ENCODE data around the gene BHLHA15. TPM values are rescaled to one million over a fixed set of nuclear protein-coding genes. Genes with fewer than 3 reads are reported as not detected.

Gene BHLHA15
- 0.55 to 0.88 TPM (median 0.63 TPM) in 5 replicates for total RNA-seq (2022; extraction: Qiagen RNA extraction)

DNA sequence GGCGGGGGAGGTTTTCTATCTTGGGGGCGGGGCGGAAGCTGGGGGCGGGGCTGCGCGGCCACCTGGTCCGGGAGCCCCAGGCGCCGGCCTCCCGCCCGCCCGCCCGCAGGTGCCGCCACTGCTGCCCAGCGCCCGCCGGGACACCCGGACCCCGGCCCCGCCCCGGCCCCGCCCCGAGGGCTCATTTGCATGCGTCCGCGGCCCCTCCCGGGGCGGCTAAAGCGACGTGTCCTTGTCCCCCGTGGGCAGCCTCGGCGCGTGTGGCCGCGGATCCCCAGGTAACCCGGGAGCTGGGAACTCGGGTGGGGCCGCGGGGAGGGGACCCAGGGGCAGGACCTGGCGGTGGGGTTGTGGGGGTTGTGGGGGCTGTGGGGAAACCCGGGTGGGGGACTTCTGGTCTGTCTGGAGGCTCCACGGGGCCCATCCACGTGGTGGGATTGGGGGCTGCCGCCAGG, at the start of gene BHLHA15:
Gene BHLHA15, plus strand, starts transcription at position 219 of the 455 bp plus-strand sequence. CDS start 871 bp downstream, outside the sequence.

GRCh38 chr7:98251601-98252424, 40.6 kb downstream of the BHLHA15 start, which contains the start of gene TECPR1:
TSS of gene TECPR1 (minus strand) at chr7:98252232. CDS start at chr7:98246146, 6,086 bp downstream.

Other genes with a start within 250 kb of the BHLHA15 start
- gene OCM2, start 221.2 kb upstream of the BHLHA15 start, total RNA-seq (2022; extraction: Qiagen RNA extraction), result not detected in 5 replicates
- 8.1 to 10.8 TPM (median 9.1 TPM) in 5 replicates for gene LMTK2, start 104.6 kb upstream of the BHLHA15 start, total RNA-seq (2022; extraction: Qiagen RNA extraction)
- gene TECPR1, start 40.8 kb downstream of the BHLHA15 start, total RNA-seq (2022; extraction: Qiagen RNA extraction), result 7.0 to 8.5 TPM (median 7.8 TPM) in 5 replicates
- 93.7 to 175 TPM (median 159 TPM) in 5 replicates for gene BRI3, start 70.2 kb downstream of the BHLHA15 start, total RNA-seq (2022; extraction: Qiagen RNA extraction)
- gene BAIAP2L1, start 189.7 kb downstream of the BHLHA15 start, total RNA-seq (2022; extraction: Qiagen RNA extraction), result 37.8 to 39.3 TPM (median 38.3 TPM) in 5 replicates